ENCODE measurements around the gene ATXN2.

ATXN2 gene

GRCh38 chr12:111444925-111445725, 154.0 kb downstream of the ATXN2 start:
- H3K9me3 ChIP-seq (ENCODE audit: control insufficient read depth, low read depth, low read length), result no peaks in the 10 kb centered on the region
- H3K9ac ChIP-seq (ENCODE audit: low read length), result no peak overlapping the region
- peaks cover 40% of the 10 kb centered on the region for H3K36me3 ChIP-seq (ENCODE audit: control insufficient read depth, low read depth, low read length)
- H3K27me3 ChIP-seq (ENCODE audit: control insufficient read depth, insufficient read depth, low read length), result no peaks in the 10 kb centered on the region
- no peaks in the 10 kb centered on the region for H3K4me1 ChIP-seq (ENCODE audit: control insufficient read depth, low read depth, low read length)
- H3K4me3 ChIP-seq (ENCODE audit: low read length), result no peak overlapping the region
- no peak overlapping the region for H3K27ac ChIP-seq (ENCODE audit: low read length)

- Histone ChIP-seq H3K27me3 (ENCODE audit: control insufficient read depth, insufficient read depth, low read length) (no peaks in the 10 kb centered on the region), H3K4me1 (ENCODE audit: control insufficient read depth, low read depth, low read length) (no peaks in the 10 kb centered on the region), H3K9me3 (ENCODE audit: control insufficient read depth, low read depth, low read length) (no peaks in the 10 kb centered on the region), H3K36me3 (ENCODE audit: control insufficient read depth, low read depth, low read length) (peaks cover 35% of the 10 kb centered on the region), H3K4me3 (ENCODE audit: low read length) (no peak overlapping the region), H3K27ac (ENCODE audit: low read length) (no peak overlapping the region), H3K9ac (ENCODE audit: low read length) (no peak overlapping the region)
These were observed 154.7 kb downstream of the ATXN2 start for GRCh38 chr12:111444314-111444924.

GRCh38 chr12:111443586-111443985, 155.5 kb downstream of the ATXN2 start:
- Histone ChIP-seq H3K27ac (ENCODE audit: low read length) (no peak overlapping the region), H3K36me3 (ENCODE audit: control insufficient read depth, low read depth, low read length) (peaks cover 26% of the 10 kb centered on the region), H3K27me3 (ENCODE audit: control insufficient read depth, insufficient read depth, low read length) (no peaks in the 10 kb centered on the region), H3K9me3 (ENCODE audit: control insufficient read depth, low read depth, low read length) (no peaks in the 10 kb centered on the region), H3K9ac (ENCODE audit: low read length) (no peak overlapping the region), H3K4me3 (ENCODE audit: low read length) (no peak overlapping the region), H3K4me1 (ENCODE audit: control insufficient read depth, low read depth, low read length) (no peaks in the 10 kb centered on the region)

GRCh38 chr12:111443086-111443485, 156.0 kb downstream of the ATXN2 start:
- H3K9me3 ChIP-seq (ENCODE audit: control insufficient read depth, low read depth, low read length), result no peaks in the 10 kb centered on the region
- H3K36me3 ChIP-seq (ENCODE audit: control insufficient read depth, low read depth, low read length), result peaks cover 21% of the 10 kb centered on the region
- H3K9ac ChIP-seq (ENCODE audit: low read length), result no peak overlapping the region
- no peaks in the 10 kb centered on the region for H3K27me3 ChIP-seq (ENCODE audit: control insufficient read depth, insufficient read depth, low read length)
- H3K27ac ChIP-seq (ENCODE audit: low read length), result no peak overlapping the region
- no peaks in the 10 kb centered on the region for H3K4me1 ChIP-seq (ENCODE audit: control insufficient read depth, low read depth, low read length)
- no peak overlapping the region for H3K4me3 ChIP-seq (ENCODE audit: low read length)

GRCh38 chr12:111442301-111443045, 156.6 kb downstream of the ATXN2 start:
- Histone ChIP-seq H3K9ac (ENCODE audit: low read length) (no peak overlapping the region), H3K27ac (ENCODE audit: low read length) (no peak overlapping the region), H3K4me1 (ENCODE audit: control insufficient read depth, low read depth, low read length) (no peaks in the 10 kb centered on the region), H3K27me3 (ENCODE audit: control insufficient read depth, insufficient read depth, low read length) (no peaks in the 10 kb centered on the region), H3K36me3 (ENCODE audit: control insufficient read depth, low read depth, low read length) (peaks cover 15% of the 10 kb centered on the region), H3K4me3 (ENCODE audit: low read length) (no peak overlapping the region), H3K9me3 (ENCODE audit: control insufficient read depth, low read depth, low read length) (no peaks in the 10 kb centered on the region)

- Histone ChIP-seq H3K4me1 (ENCODE audit: control insufficient read depth, low read depth, low read length) (no peaks in the 10 kb centered on the region), H3K27ac (ENCODE audit: low read length) (no peak overlapping the region), H3K36me3 (ENCODE audit: control insufficient read depth, low read depth, low read length) (peaks cover 6% of the 10 kb centered on the region), H3K4me3 (ENCODE audit: low read length) (no peak overlapping the region), H3K9me3 (ENCODE audit: control insufficient read depth, low read depth, low read length) (no peaks in the 10 kb centered on the region), H3K9ac (ENCODE audit: low read length) (no peak overlapping the region), H3K27me3 (ENCODE audit: control insufficient read depth, insufficient read depth, low read length) (no peaks in the 10 kb centered on the region)
These were observed 157.8 kb downstream of the ATXN2 start for GRCh38 chr12:111441107-111441928.

- Histone ChIP-seq H3K9ac (ENCODE audit: low read length) (no peak overlapping the region), H3K36me3 (ENCODE audit: control insufficient read depth, low read depth, low read length) (peaks cover 6% of the 10 kb centered on the region), H3K4me1 (ENCODE audit: control insufficient read depth, low read depth, low read length) (no peaks in the 10 kb centered on the region), H3K27me3 (ENCODE audit: control insufficient read depth, insufficient read depth, low read length) (no peaks in the 10 kb centered on the region), H3K27ac (ENCODE audit: low read length) (no peak overlapping the region), H3K9me3 (ENCODE audit: control insufficient read depth, low read depth, low read length) (no peaks in the 10 kb centered on the region), H3K4me3 (ENCODE audit: low read length) (no peak overlapping the region)
These were observed 158.5 kb downstream of the ATXN2 start for GRCh38 chr12:111440631-111441030.

- peaks cover 2% of the 10 kb centered on the region for H3K36me3 ChIP-seq (ENCODE audit: control insufficient read depth, low read depth, low read length)
- no peak overlapping the region for H3K27ac ChIP-seq (ENCODE audit: low read length)
- no peaks in the 10 kb centered on the region for H3K27me3 ChIP-seq (ENCODE audit: control insufficient read depth, insufficient read depth, low read length)
- H3K9me3 ChIP-seq (ENCODE audit: control insufficient read depth, low read depth, low read length), result no peaks in the 10 kb centered on the region
- H3K4me3 ChIP-seq (ENCODE audit: low read length), result no peak overlapping the region
- no peak overlapping the region for H3K9ac ChIP-seq (ENCODE audit: low read length)
- peaks cover 1% of the 10 kb centered on the region for H3K4me1 ChIP-seq (ENCODE audit: control insufficient read depth, low read depth, low read length)
These were observed 159.0 kb downstream of the ATXN2 start for GRCh38 chr12:111440152-111440551.

GRCh38 chr12:111439657-111440151, 159.4 kb downstream of the ATXN2 start:
- H3K9me3 ChIP-seq (ENCODE audit: control insufficient read depth, low read depth, low read length), result no peaks in the 10 kb centered on the region
- no peak overlapping the region for H3K4me3 ChIP-seq (ENCODE audit: low read length)
- no peak overlapping the region for H3K9ac ChIP-seq (ENCODE audit: low read length)
- no peaks in the 10 kb centered on the region for H3K27me3 ChIP-seq (ENCODE audit: control insufficient read depth, insufficient read depth, low read length)
- no peaks in the 10 kb centered on the region for H3K36me3 ChIP-seq (ENCODE audit: control insufficient read depth, low read depth, low read length)
- peaks cover 6% of the 10 kb centered on the region for H3K4me1 ChIP-seq (ENCODE audit: control insufficient read depth, low read depth, low read length)
- H3K27ac ChIP-seq (ENCODE audit: low read length), result no peak overlapping the region

- Histone ChIP-seq H3K4me1 (ENCODE audit: control insufficient read depth, low read depth, low read length) (peaks cover 13% of the 10 kb centered on the region), H3K36me3 (ENCODE audit: control insufficient read depth, low read depth, low read length) (no peaks in the 10 kb centered on the region), H3K4me3 (ENCODE audit: low read length) (no peak overlapping the region), H3K27me3 (ENCODE audit: control insufficient read depth, insufficient read depth, low read length) (no peaks in the 10 kb centered on the region), H3K9me3 (ENCODE audit: control insufficient read depth, low read depth, low read length) (no peaks in the 10 kb centered on the region), H3K9ac (ENCODE audit: low read length) (no peak overlapping the region), H3K27ac (ENCODE audit: low read length) (no peak overlapping the region)
These were observed 160.6 kb downstream of the ATXN2 start for GRCh38 chr12:111438481-111438880.

All from iPS-18a (cell line).